ENCODE data around the gene DDIT4.

Gene DDIT4

DNA sequence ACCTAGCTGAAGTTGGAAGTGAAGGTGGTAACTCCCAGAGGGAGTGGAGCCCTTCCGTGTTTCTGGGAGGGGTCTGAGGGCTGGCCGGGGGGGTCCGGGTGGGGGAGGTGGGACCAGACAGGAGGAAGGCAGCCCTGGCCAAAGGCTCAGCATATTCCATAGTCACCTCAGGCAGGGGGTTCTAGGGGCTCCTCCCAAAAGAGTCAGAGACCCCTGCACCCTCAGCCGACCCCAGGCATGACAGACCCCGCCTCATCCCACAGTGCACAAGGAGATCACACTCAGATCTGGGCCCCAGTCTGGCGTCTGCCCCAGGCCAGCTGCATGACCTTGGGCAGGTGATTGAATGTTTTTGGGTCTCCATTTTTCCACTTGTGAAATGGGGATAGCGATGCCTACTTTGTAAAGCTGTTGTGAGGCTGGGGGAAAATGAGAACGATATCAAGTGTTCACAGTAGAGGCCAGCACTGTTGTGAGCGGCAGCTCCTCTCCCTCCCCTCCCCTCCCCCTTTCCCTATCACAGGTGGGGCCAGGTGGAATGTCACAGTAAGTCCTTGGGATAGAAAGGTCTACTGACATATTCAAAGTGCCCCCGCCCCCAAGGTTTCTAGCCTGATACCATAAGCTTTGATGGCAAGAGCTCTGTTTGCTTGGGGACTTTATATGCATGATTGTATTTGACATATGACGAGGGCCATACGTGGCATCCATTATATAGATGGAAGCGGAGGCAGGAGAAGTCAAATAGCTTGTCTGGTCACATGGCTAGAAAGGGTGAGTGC is 47.7 kb downstream of the DDIT4 start:
- Histone ChIP-seq H3K9me3 (no peaks in the 10 kb centered on the region), H3K27ac (peak overlapping the region; percentile 99), H3K4me3 (ENCODE audit: low read depth in 1 of 2, low read length in 1 of 2) (peak overlapping the region in 1 of 2 experiments; percentile 74), H3K4me1 (ENCODE audit: control insufficient read depth in 1 of 2, insufficient read depth in 1 of 2, low read depth in 1 of 2, low read length in 1 of 2) (peaks cover 89 to 99% of the 10 kb centered on the region in 2 experiments), H3K36me3 (no peaks in the 10 kb centered on the region), H3K27me3 (no peaks in the 10 kb centered on the region)
- TF ChIP-seq CTCF (IDR thresholded peaks at IDR 0.05), result no peak

GRCh38 chr10:72322030-72322279 is 48.2 kb downstream of the DDIT4 start:
- no peak overlapping the region for H3K4me3 ChIP-seq (ENCODE audit: low read depth in 1 of 2, low read length in 1 of 2)
- peaks cover 88 to 99% of the 10 kb centered on the region in 2 experiments for H3K4me1 ChIP-seq (ENCODE audit: control insufficient read depth in 1 of 2, insufficient read depth in 1 of 2, low read depth in 1 of 2, low read length in 1 of 2)
- H3K36me3 ChIP-seq, result no peaks in the 10 kb centered on the region
- H3K27me3 ChIP-seq, result no peaks in the 10 kb centered on the region
- no peaks in the 10 kb centered on the region for H3K9me3 ChIP-seq
- no peak for TF ChIP-seq CTCF (IDR thresholded peaks at IDR 0.05)
- peak overlapping the region; percentile 99 for H3K27ac ChIP-seq

- Histone ChIP-seq H3K36me3 (no peaks in the 10 kb centered on the region), H3K4me1 (ENCODE audit: control insufficient read depth in 1 of 2, insufficient read depth in 1 of 2, low read depth in 1 of 2, low read length in 1 of 2) (peaks cover 85 to 97% of the 10 kb centered on the region in 2 experiments), H3K27ac (peak overlapping the region; percentile 99), H3K27me3 (no peaks in the 10 kb centered on the region), H3K4me3 (ENCODE audit: low read depth in 1 of 2, low read length in 1 of 2) (no peak overlapping the region), H3K9me3 (no peaks in the 10 kb centered on the region)
- no peak for TF ChIP-seq CTCF (IDR thresholded peaks at IDR 0.05)
Observed at GRCh38 chr10:72322280-72323058, 48.7 kb downstream of the DDIT4 start.

DNA sequence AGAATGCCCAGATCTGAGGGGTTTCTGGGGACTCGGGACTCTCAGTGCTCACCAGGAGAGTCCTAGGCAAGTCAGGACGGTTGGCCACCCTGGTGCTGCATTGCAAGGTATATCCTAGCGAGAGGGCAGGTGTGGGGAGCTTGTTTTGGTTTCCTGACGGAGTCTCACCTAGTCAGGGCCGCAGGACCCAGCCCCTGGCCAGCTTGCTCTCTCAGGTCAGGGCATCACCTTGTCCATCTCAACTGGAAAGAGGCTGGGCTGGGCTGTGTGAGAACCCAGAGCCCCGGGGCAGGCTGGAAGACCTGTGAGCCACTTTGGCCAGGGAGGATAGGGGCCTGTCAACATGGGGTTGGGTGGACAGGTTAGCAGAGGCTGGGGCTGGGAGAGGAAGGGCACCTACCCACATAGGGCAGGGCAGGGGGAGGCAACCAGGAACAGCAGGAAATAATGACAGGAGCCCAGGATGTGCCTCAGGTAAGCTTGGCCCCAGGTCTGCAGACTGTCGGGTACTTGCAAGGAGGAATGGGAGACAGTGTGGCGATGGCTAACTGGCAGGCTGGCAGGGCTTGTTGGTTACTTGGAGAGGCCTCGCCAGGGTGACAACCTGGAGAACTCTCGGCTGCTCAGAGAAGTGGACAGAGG is 49.5 kb downstream of the DDIT4 start:
- peak overlapping the region; percentile 99 for H3K27ac ChIP-seq
- peak overlapping the region in 1 of 2 experiments; percentile 24 for H3K4me3 ChIP-seq (ENCODE audit: low read depth in 1 of 2, low read length in 1 of 2)
- H3K27me3 ChIP-seq, result no peaks in the 10 kb centered on the region
- H3K4me1 ChIP-seq (ENCODE audit: control insufficient read depth in 1 of 2, insufficient read depth in 1 of 2, low read depth in 1 of 2, low read length in 1 of 2), result peaks cover 83 to 94% of the 10 kb centered on the region in 2 experiments
- no peaks in the 10 kb centered on the region for H3K9me3 ChIP-seq
- H3K36me3 ChIP-seq, result no peaks in the 10 kb centered on the region
- TF ChIP-seq CTCF (IDR thresholded peaks at IDR 0.05), result no peak

DNA sequence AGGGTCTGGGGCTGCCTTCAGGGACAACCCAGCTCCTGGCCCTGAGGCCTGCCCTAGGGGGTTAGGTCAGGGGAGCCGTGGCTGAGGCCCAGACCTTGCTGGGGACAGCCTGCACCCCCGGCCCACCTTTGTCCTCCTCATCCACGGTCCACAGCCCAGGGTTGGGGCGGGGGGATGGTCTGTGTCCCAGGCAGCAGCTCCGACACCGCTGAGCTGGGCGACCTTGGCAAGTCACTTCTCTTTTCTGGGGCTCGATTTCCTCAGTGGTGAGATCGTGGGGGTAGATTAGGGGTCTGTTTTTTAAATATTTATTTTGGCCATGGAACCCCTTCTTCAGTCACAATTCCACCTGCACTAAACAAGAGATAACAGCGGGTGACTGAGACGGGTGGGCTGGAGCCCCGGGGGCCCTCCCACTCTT is 50.1 kb downstream of the DDIT4 start:
- TF ChIP-seq CTCF (IDR thresholded peaks at IDR 0.05), result no peak
- Histone ChIP-seq H3K4me3 (ENCODE audit: low read depth in 1 of 2, low read length in 1 of 2) (peak overlapping the region in 1 of 2 experiments; percentile 24), H3K36me3 (no peaks in the 10 kb centered on the region), H3K9me3 (no peaks in the 10 kb centered on the region), H3K27me3 (no peaks in the 10 kb centered on the region), H3K27ac (peak overlapping the region; percentile 99), H3K4me1 (ENCODE audit: control insufficient read depth in 1 of 2, insufficient read depth in 1 of 2, low read depth in 1 of 2, low read length in 1 of 2) (peaks cover 83 to 94% of the 10 kb centered on the region in 2 experiments)
